Psoas muscle (tissue), 8 donors: ENCODE measurements around the gene DENND1A. TPM values are rescaled to one million over a fixed set of nuclear protein-coding genes. Genes with fewer than 3 reads are reported as not detected.

ENCODE experiments used
- ATAC-seq, 4 donors: fragments of 200-7000 bp; cut with Tn5 transposase; one replicate each; pipeline ENCODE4 v1.9.1; 2020; ENCODE audit warnings: moderate library complexity in 3 of 4, mild to moderate bottlenecking in 2 of 4
- DNase-seq, 2 donors: peaks; one replicate each; pipeline ENCODE4 v3.0.0-alpha.2; 2020
- H3K27ac ChIP-seq: fragments of 200-600 bp; one replicate; pipeline ENCODE4 v1.8.0; 2022
- H3K27me3 ChIP-seq, 3 donors: fragments of 200-600 bp in 1 of 3; one replicate each; pipeline versions ENCODE4 v1.6.1 to v1.8.0; 2013 to 2022; ENCODE audit warnings: low read length in 2 of 3, mild to moderate bottlenecking in 2 of 3, moderate library complexity in 1 of 3; ENCODE audit not compliant: insufficient read depth in 3 of 3
- H3K36me3 ChIP-seq, 2 donors: fragments of 200-600 bp in 1 of 2; one replicate each; pipeline versions ENCODE4 v1.6.1 to v1.8.0; 2013 to 2022; ENCODE audit warnings: low read depth in 1 of 2, mild to moderate bottlenecking in 1 of 2, moderate library complexity in 1 of 2; ENCODE audit not compliant: insufficient read depth in 1 of 2
- H3K4me1 ChIP-seq: fragments of 200-600 bp; one replicate; pipeline ENCODE4 v1.8.0; 2022
- H3K4me3 ChIP-seq: fragments of 200-600 bp; one replicate; pipeline ENCODE4 v1.8.0; 2022; ENCODE audit warnings: mild to moderate bottlenecking
- H3K9me3 ChIP-seq: fragments of 200-600 bp; one replicate; pipeline ENCODE4 v1.8.0; 2022
- WGBS, 3 donors: extraction: QIAGEN DNeasy Blood & Tissue Kit; methylation state at CpG; one replicate each; pipeline versions ENCODE4 v1.1.6 to v1.1.7; 2013; 5-methylcytosine and 5-hydroxymethylcytosine counted together
- intact Hi-C, 2 donors: fragments of 100-400 bp; cut with DNase I; formaldehyde crosslinking; loops; one replicate each; pipeline versions ENCODE4 v1.11.0 to v1.14.2; 2022
- polyA plus RNA-seq, 3 donors: library from polyadenylated mRNA; stranded (reverse); fragments of 200-250 nt; gene quantifications; one replicate each; pipeline ENCODE4 v1.2.3, GENCODE V29; 2013
- total RNA-seq, 4 donors: library from RNA; stranded (reverse); fragmentation: NEBNext Ultra II Directional in 2 of 4; extraction: Animal tissue kit (Norgen Biotek cat#: 25700) in 2 of 4; gene quantifications; one replicate each; pipeline versions ENCODE4 v1.2.1 to v1.2.4, GENCODE V29; 2021 to 2023
- TF ChIP-seq, protein P1 (sequence below): fragments of 200-600 bp; IDR thresholded peaks from one replicate; pipeline ENCODE4 v1.8.0; 2022; ENCODE audit warnings: antibody characterized with exemption
- donor health status: healthy with polysubstance abuse.
- donor health status: DM: no; HTN: no; CAD: no; lungs with moderate emphysema.
- donor health status: Bipolar disorder and iron deficiency.
- donor health status: healthy.
- donor health status: DM: yes; HTN: yes; CAD: no.
- donor health status: DM: no; HTN: no; CAD: no.
- donor health status: DM: no; HTN: no; CAD: no.
- donor health status: DM: yes; HTN: yes; CAD: no.

DENND1A gene
- total and polyA plus RNA-seq, 7 donors: 6.1 to 17.3 (median 13.9) TPM

- H3K4me3 ChIP-seq: no peak overlapping the region
- intact Hi-C loops: no loop called here
- H3K27ac ChIP-seq: no peak overlapping the region
- TF ChIP-seq, protein P1, sequence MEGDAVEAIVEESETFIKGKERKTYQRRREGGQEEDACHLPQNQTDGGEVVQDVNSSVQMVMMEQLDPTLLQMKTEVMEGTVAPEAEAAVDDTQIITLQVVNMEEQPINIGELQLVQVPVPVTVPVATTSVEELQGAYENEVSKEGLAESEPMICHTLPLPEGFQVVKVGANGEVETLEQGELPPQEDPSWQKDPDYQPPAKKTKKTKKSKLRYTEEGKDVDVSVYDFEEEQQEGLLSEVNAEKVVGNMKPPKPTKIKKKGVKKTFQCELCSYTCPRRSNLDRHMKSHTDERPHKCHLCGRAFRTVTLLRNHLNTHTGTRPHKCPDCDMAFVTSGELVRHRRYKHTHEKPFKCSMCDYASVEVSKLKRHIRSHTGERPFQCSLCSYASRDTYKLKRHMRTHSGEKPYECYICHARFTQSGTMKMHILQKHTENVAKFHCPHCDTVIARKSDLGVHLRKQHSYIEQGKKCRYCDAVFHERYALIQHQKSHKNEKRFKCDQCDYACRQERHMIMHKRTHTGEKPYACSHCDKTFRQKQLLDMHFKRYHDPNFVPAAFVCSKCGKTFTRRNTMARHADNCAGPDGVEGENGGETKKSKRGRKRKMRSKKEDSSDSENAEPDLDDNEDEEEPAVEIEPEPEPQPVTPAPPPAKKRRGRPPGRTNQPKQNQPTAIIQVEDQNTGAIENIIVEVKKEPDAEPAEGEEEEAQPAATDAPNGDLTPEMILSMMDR: no peak
- H3K9me3 ChIP-seq: no peaks in the 10 kb centered on the region
- no peaks in the 10 kb centered on the region for H3K27me3 ChIP-seq
- DNase-seq: no peak
- H3K36me3 ChIP-seq: no peaks in the 10 kb centered on the region
- no peak for ATAC-seq
- WGBS, 3 donors: 98 to 100% (median 100%) methylated on average over 2 of the region's 2 CpGs
- no peaks in the 10 kb centered on the region for H3K4me1 ChIP-seq
Observed at GRCh38 chr9:123513554-123513953, 416.4 kb downstream of the DENND1A start.

DNA sequence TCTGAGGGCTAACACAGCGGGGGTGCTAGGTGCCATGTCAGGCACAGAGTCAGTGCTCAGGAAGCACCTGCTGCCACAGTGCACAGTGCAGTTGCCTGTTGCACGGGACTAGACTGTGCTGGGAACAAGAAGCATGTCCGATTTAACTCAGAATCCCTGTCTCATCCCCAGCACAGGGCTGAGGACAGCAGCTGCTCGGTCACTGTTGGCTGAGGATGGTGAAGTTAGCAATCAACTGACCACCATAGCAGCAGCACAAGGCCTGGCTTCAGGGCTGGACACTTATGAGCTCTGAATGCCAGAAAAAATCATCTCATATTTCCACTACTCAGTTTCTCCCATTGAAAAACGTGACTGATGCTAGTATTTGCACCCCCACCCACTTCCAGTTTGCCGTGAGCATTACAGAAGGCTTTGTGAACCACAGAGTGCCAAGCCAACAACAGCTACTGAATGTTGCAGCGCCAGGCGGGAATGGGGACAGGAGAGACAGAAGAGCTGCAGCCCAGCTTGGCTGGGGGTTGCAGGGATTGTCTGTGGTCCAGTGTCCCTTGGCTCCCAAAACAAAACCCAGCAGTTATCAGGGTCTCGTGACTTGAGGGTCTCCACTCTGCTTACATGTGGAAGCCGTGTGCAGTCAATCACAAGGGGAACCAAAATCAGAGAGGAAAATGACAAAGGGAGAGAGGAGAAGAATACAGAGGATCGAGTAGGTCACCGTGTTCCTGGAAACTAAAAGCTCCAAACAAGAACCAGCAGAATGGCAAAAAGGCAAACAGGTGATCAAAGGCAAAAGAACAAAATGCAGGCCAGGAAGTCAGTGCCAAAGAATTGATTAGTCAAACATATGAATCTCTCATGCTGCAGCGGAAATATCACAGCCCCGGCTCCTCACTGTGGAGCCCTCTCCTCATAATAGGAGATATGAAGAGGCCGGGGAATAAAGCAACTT lies 418.3 kb downstream of the DENND1A start:
- Histone ChIP-seq H3K27ac (no peak overlapping the region), H3K4me3 (no peak overlapping the region), H3K4me1 (no peaks in the 10 kb centered on the region), H3K27me3 (no peaks in the 10 kb centered on the region), H3K36me3 (no peaks in the 10 kb centered on the region), H3K9me3 (no peaks in the 10 kb centered on the region)
- intact Hi-C loops: no loop called here
- ATAC-seq (no peak), DNase-seq (no peak)
- TF ChIP-seq, protein P1: no peak
- 72 to 78% (median 75%) methylated on average over 15 of the region's 15 CpGs for WGBS, 3 donors

- no peaks in the 10 kb centered on the region for H3K9me3 ChIP-seq
- no peaks in the 10 kb centered on the region for H3K27me3 ChIP-seq
- no peaks in the 10 kb centered on the region for H3K36me3 ChIP-seq
- H3K27ac ChIP-seq: no peak overlapping the region
- TF ChIP-seq, protein P1: no peak
- H3K4me1 ChIP-seq: no peaks in the 10 kb centered on the region
- H3K4me3 ChIP-seq: no peak overlapping the region
- DNase-seq (no peak), ATAC-seq (no peak)
- intact Hi-C loops: no loop called here
- 90 to 100% (median 97%) methylated on average over 2 of the region's 2 CpGs for WGBS, 3 donors
Observed at GRCh38 chr9:123509646-123510045, 420.3 kb downstream of the DENND1A start.

DNA sequence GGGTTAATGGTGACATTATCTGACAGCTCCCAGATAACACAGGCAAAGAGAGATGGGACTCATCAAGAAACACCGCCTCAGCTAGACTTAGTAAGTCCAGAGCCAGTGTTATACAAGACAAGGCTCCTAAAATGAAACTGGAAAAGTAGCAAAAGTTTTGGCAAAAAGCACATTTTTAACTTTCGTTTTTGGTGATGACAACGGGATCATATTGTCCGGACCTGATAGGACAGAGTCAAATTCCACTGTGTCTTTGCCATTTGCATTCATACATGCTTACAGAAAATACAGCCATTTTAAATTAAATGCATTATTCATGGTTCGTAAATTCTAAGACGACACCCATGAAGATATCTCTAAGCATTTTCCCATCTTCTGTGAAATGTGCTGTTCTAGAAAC lies 421.9 kb downstream of the DENND1A start:
- intact Hi-C loops: no loop called here

More for the DNA sequence above, 421.9 kb downstream of the DENND1A start:
- DNase-seq (no peak), ATAC-seq (no peak)
- Histone ChIP-seq H3K4me1 (no peaks in the 10 kb centered on the region), H3K36me3 (no peaks in the 10 kb centered on the region), H3K27me3 (no peaks in the 10 kb centered on the region), H3K4me3 (no peak overlapping the region), H3K9me3 (no peaks in the 10 kb centered on the region), H3K27ac (no peak overlapping the region)
- 49 to 58% (median 55%) methylated on average over 6 of the region's 6 CpGs for WGBS, 3 donors
- TF ChIP-seq, protein P1: no peak
